ENCODE results near the gene NLGN3.

NLGN3 gene

DNA sequence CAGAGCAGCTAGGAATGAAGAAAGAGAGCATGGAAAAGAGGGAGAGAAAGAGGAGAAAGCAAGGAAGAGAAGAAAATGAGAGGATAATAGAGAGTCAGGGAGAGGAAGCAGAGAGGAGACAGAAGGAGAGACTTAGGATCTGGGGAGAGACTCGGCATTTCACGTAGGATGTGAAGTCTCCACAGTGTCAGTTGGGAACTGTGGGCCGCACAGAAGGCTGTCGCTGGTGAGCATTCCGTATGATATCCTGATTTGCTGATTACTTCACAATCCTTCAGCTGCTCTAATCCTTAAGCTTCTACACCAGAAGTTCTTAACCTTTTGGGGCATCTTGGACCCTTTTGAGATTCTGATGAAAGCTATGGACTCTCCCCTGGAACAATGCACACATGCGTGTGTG lies 14.0 kb downstream of the NLGN3 start:
- TF ChIP-seq, protein P1, sequence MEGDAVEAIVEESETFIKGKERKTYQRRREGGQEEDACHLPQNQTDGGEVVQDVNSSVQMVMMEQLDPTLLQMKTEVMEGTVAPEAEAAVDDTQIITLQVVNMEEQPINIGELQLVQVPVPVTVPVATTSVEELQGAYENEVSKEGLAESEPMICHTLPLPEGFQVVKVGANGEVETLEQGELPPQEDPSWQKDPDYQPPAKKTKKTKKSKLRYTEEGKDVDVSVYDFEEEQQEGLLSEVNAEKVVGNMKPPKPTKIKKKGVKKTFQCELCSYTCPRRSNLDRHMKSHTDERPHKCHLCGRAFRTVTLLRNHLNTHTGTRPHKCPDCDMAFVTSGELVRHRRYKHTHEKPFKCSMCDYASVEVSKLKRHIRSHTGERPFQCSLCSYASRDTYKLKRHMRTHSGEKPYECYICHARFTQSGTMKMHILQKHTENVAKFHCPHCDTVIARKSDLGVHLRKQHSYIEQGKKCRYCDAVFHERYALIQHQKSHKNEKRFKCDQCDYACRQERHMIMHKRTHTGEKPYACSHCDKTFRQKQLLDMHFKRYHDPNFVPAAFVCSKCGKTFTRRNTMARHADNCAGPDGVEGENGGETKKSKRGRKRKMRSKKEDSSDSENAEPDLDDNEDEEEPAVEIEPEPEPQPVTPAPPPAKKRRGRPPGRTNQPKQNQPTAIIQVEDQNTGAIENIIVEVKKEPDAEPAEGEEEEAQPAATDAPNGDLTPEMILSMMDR (IDR thresholded peaks at IDR 0.05; ENCODE audit: low read depth, low read length, missing control alignments) = no peak
- DNase-seq (ENCODE audit: extremely low read depth, low read depth) = no peak
- H3K4me3 ChIP-seq (replicated peaks; ENCODE audit: low read depth, low read length) = no peak overlapping the region

GRCh38 chrX:71159335-71159734 lies 14.7 kb downstream of the NLGN3 start:
- TF ChIP-seq, protein P1 (IDR thresholded peaks at IDR 0.05; ENCODE audit: low read depth, low read length, missing control alignments) = no peak
- DNase-seq (ENCODE audit: extremely low read depth, low read depth) = no peak
- H3K4me3 ChIP-seq (replicated peaks; ENCODE audit: low read depth, low read length) = no peak overlapping the region

DNA sequence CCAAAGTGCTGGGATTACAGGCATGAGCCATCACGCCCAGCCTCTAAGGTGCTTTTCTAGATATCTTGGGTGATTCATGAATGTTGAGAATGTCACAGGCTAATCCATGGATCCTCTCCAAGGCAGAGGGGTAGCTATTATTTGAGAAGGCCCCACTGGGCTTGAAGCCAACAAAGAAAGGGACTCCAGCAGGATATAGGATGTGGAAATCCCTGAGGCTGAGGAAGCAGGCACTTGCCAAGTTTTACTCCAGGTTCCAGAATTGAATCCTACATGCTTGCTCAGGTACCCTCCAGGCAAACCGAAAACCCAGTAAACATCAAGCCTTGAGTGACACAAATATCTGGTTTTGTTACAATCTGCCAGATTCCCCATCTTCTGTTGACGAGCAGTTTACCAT lies 15.8 kb downstream of the NLGN3 start:
- TF ChIP-seq, protein P1 (IDR thresholded peaks at IDR 0.05; ENCODE audit: low read depth, low read length, missing control alignments) = no peak
- no peak overlapping the region for H3K4me3 ChIP-seq (replicated peaks; ENCODE audit: low read depth, low read length)
- DNase-seq (ENCODE audit: extremely low read depth, low read depth) = no peak

GRCh38 chrX:71162981-71163380 lies 18.3 kb downstream of the NLGN3 start:
- TF ChIP-seq, protein P1 (IDR thresholded peaks at IDR 0.05; ENCODE audit: low read depth, low read length, missing control alignments) = no peak
- no peak for DNase-seq (ENCODE audit: extremely low read depth, low read depth)
- no peak overlapping the region for H3K4me3 ChIP-seq (replicated peaks; ENCODE audit: low read depth, low read length)

GRCh38 chrX:71164071-71164470 lies 19.4 kb downstream of the NLGN3 start:
- TF ChIP-seq, protein P1 (IDR thresholded peaks at IDR 0.05; ENCODE audit: low read depth, low read length, missing control alignments) = no peak
- DNase-seq (ENCODE audit: extremely low read depth, low read depth) = no peak
- no peak overlapping the region for H3K4me3 ChIP-seq (replicated peaks; ENCODE audit: low read depth, low read length)

DNA sequence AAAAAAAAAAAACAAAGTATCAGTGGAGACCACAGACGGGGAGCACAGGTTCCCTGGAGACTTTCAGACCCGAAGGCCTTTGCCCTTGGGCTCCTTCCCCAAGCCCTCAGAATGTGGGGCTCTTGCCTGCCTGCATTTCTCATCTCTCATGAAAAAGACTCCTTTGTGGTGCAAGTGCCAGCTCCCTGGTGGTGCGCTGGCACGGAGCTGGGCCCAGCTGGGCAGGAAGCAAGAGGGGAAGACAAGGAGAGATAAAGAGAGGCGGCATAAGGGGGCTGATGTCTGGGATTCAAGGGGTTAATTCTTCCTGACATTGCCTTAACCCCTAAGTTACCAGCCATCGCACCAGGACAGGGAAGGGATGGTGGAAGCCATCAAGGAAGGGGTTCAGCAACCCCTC lies 21.8 kb downstream of the NLGN3 start:
- no peak for DNase-seq (ENCODE audit: extremely low read depth, low read depth)
- TF ChIP-seq, protein P1 (IDR thresholded peaks at IDR 0.05; ENCODE audit: low read depth, low read length, missing control alignments) = no peak
- H3K4me3 ChIP-seq (replicated peaks; ENCODE audit: low read depth, low read length) = no peak overlapping the region

GRCh38 chrX:71167031-71167781 lies 22.6 kb downstream of the NLGN3 start:
- H3K4me3 ChIP-seq (replicated peaks; ENCODE audit: low read depth, low read length) = no peak overlapping the region
- TF ChIP-seq, protein P1 (IDR thresholded peaks at IDR 0.05; ENCODE audit: low read depth, low read length, missing control alignments) = no peak
- DNase-seq (ENCODE audit: extremely low read depth, low read depth) = no peak
